Caki2 (cell line): ENCODE results near the gene POLR3H. TPM values are rescaled to one million over a fixed set of nuclear protein-coding genes. Genes with fewer than 3 reads are reported as not detected.

Experiments
- DNase-seq: peaks from one replicate; pipeline ENCODE4 v3.0.0-alpha.2; 2015; ENCODE audit warnings: low read depth
- in situ Hi-C: cut with HindIII; loops from 2 replicates; pipeline ENCODE4 v1.10.0; 2016; ENCODE audit warnings: low sequenced_read_pairs, low pct_unique_long_range_greater_than_20kb, mixed read lengths
- total RNA-seq: library from RNA; depleted of rRNA; stranded (reverse); fragments of >200 nt; shearing (Covaris generic); gene quantifications from 2 replicates; pipeline ENCODE4 v1.2.3, GENCODE V29; 2014; ENCODE audit warnings: low replicate concordance

POLR3H gene
- total RNA-seq, 1 experiment from 2014 or later: 26.0 TPM

GRCh38 chr22:41504397-41504796 is 39.9 kb downstream of the POLR3H start:
- in situ Hi-C loops: no loop called here
- no peak for DNase-seq

DNA sequence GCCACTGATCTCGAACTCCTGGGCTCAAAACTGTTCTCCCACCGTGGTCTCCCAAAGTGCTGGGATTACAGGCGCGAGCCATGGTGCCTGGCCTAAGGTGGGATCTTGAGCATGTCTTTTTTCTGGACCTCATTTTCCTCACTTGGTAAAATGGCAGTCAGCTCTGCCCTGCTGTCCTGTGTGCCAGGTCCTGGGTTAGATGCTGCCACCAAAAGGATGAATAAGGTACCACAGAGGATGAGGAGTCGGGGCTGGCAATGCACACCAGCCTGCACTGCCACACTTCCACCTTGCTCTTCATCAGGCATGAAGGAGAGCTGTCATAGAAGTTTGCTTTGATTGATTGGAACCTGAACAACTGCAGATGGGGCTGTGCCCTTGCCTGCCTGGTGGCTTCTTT is 43.1 kb downstream of the POLR3H start:
- DNase-seq: no peak
- in situ Hi-C loops: no loop called here

- no peak for DNase-seq
- in situ Hi-C loops: no loop called here
Measured at GRCh38 chr22:41500303-41500702, 44.0 kb downstream of the POLR3H start.

DNA sequence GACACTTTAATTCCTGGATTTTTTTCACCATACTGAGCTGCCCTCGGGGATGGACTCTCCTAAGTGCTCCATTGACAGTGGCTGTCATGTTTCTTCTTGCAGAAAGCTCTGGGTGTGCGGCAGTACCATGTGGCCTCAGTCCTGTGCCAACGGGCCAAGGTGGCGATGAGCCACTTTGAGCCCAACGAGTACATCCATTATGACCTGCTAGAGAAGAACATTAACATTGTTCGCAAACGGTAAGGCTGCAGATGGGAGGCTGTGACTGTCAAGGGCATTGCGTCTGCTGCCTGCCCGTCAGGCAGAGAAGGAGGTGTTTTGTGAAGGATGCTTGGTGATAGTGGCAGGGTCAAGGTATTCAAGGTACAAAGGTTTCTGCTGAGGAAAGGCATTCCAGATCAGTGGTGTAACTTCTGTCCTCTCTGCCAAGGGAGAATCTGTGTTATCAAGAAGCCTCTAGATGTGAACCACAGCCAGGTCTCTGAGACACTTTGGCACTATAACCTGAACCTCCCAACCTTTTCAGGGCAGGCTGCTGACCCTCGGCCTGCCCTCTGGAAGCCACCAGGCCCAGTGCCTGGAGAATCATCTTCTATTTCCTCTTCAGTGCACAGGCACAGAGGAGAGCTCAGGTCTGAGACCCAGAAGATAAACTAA is 44.5 kb downstream of the POLR3H start:
- in situ Hi-C loops: no loop called here
- no peak for DNase-seq

GRCh38 chr22:41498303-41498835 is 45.9 kb downstream of the POLR3H start:
- DNase-seq: no peak
- in situ Hi-C loops: no loop called here

DNA sequence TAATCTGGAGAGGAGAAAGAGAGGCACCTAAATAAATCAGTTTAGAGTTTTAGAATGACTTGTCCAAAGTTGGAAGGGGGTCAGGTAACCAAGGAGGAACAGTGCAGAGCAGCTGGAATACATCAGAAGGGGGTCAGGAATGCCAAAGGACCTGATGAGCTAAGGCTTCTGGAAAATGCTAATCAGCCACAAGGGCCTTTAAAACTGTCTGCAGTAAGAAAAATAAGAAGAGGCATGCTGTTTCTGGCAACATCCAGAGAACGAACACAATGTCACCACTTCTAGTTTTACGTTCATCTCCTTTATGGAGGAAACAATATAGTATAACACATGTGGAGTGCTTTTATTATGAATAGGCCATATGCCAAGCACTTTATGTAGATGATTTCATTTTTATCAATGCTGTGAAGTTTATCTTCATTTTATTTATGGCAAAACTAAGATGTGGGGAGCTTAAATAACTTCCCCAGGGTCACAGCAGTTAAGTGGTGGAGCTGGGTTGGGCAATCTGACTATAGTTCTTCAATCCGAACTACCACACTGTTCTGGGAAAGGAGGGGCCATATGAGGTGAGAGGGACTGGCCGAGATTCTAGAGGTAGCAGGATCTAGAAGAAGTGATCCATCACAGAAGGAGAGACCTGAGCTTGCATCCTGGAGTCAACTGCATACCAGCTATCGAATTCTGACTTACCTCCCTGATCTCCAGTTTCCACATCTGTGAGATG is 52.7 kb downstream of the POLR3H start:
- in situ Hi-C loops: no loop called here
- DNase-seq: no peak

- in situ Hi-C loops: no loop called here
- no peak for DNase-seq
Measured at GRCh38 chr22:41488596-41489385, 55.5 kb downstream of the POLR3H start.

DNA sequence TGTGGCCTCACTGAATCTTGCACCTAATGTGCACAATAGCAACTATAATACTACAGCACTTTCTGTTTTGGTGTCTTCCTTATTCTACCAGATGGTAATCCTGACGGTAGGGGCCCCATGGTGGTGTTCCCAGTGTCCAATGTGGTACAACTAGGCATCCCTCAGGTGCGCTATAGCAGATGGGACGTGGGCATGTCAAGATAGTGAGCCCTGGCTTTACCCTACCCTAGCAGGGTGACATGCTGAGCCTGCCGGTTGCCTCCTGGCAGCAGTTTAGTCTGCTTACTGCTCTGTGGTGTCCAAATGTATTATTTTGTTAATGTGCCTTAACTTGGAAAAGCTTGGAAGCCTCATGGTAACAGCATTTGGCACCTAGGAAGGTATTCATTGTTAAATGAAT is 56.2 kb downstream of the POLR3H start:
- no peak for DNase-seq
- in situ Hi-C loops: no loop called here

DNA sequence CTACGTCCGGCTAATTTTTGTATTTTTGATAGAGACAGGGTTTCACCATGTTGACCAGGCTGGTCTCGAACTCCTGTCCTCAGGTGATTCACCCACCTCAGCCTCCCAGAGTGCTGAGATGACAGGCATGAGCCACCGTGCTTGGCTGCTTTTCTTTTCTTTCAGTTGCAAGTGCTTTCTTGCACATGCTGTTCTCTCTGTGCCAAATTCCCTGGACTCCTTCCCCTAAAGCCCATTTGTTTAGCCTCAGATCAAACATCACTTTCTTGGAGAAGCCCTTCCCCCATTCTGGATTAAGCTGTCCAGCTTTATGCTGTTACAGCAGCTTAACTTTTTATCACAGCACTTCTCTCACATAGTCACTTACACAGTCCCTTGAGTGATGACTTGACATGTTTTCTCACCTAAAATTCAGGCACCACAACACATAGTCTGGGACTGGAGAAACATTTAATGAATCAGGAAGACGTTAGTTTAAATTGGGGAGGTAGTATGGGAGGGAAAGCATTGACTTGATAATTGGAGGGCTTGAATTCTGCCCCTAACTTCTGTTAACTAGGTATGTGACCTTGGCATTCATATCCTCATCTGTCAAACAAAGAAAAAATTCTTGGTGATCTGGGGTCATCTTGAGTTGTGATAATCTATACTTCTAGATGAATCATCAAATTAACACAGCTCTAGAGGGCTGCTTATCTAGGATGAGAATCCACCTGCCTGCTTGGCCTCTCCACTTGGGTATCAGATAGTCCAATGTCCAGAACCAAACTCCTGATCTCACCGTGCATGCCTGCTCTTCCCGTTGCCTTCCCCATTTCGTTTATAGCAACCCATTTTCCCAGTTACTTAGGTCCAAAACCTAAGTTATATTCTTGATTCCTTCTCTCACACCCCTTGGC is 57.0 kb downstream of the POLR3H start:
- in situ Hi-C loops: no loop called here
- DNase-seq: no peak

DNA sequence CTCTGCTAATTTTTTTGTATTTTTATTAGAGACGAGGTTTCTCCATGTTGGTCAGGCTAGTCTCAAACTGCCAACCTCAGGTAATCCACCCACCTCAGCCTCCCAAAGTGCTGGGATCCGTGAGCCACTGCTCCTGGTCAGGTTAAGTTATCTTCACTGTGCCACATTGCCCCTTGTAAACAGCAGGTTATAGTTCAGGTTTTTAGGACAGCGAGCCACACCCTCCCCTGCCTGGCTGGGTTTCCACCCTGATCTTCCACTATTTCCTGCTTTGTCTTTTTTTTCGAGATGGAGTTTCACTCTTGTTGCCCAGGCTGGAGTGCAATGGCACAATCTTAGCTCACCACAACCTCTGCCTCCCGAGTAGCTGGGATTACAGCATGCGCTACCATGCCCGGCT is 59.2 kb downstream of the POLR3H start:
- DNase-seq: no peak
- in situ Hi-C loops: no loop called here

DNA sequence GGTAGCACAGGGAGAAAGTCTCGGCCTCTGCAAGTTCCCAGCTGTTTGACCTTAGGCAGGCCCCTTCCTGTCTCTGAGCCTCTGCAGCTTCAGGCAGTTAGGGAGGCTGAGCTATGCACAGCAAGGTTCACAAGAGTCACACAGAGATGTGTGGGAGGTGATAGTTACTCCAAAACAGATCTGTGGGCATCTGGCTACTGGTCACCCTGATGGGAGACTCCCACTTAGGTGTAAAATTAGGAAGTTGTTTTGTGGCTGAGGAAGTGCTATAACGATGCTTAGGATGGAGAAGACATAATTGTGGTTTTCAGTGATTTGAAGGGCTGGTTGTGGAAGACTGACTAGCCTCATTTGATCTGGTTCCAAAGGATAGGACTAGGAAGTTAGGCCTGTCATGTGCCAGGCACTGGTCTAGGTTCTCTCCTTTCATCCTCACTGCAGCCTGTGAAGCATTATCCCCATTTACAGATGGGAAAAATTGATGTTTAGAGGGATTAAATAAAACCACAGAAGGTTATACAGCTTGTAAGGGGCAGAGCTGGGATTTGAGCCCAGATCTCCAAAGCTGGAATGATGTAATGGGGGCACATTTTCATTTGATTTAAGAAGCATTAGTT is 61.8 kb downstream of the POLR3H start:
- in situ Hi-C loops: no loop called here
- no peak for DNase-seq

GRCh38 chr22:41481925-41482318 is 62.3 kb downstream of the POLR3H start:
- no peak for DNase-seq
- in situ Hi-C loops: no loop called here

DNA sequence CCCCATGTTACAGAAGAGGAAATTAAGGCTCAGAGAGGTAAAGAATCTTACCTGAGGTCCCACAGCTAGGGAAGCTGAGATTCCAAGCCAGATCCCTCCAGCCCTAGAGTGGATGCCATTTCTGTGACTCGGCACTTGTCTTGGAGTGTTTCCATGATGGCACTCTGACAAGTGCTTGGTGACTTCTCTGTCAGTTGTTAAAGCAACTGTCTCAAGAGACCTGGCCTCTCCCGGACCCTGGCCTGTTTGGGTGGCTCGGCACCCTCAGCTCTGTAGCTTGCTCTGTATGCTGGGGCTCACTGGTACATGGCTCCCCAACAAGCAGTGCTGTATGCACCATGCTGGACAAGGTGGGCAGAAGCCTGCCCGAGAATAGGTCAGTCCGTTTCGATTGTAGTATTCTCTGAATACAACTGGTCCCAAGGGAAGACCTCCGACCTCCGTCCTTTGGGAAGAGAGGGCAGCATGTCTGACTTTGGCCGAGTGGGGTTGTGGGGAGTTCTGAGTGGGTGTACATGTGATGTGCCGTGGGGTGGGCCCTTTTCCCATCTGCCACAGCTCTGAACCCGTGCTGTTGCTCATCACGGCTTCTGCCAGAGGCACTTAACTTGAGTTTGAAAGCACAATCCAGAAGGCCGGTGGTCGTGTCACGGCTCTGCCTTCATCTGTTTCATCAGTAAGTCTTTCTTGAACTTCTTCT is 63.0 kb downstream of the POLR3H start:
- in situ Hi-C loops: no loop called here
- no peak for DNase-seq

DNA sequence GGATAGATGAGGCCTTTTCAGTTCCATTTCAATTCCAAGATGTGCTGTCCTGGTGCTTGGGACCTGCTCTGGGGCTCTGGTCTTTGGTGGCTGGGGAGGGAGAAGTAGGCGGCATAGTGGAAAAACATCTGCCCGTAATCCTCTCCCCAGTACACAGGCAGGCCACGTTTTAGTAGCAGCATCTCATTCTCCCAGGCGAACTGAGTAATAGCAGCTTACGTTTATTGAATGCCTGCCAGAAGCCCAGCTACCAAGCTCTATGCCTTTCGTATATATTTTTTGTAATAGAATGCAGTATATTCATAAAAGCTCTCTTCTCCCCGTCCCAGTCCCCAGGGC is 63.9 kb downstream of the POLR3H start:
- DNase-seq: no peak
- in situ Hi-C loops: no loop called here

DNA sequence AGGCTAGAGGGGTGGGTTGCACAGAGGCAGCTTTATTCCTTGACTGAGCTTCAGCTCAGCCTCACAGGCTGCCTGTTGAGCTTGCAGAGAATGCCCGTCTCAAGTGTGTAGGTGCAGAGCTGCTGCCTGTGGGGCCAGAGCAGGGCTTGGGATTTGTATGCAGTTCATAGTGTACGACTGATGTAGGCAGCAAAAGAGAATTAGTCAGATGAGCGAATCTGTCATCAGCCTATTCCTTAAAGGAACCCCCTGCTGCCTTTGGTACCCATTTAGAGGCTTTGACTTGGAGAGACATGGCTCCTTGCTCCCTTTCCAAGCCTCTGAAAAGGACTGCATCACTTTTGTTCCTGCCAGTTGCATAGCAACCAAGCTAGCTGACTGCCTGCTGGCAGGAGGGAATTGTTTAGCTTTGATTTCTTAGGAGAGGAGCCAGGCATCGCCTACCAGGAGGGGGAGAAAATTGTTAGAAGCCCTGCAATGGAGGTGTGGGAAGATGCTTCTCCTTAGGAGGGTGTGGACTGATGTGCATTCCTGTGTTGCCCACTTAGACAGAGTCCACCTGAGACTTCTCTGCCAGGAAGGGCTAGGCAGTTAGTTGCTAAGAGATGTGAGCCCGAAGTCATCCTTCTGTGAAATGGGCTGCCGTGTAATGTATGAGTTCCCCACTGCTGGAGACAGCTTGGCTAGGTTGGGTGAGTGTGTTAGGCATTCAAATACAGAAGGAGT is 64.4 kb downstream of the POLR3H start:
- peak; percentile 38 for DNase-seq
- in situ Hi-C loops: no loop called here

- in situ Hi-C loops: no loop called here
- DNase-seq: no peak
Measured at GRCh38 chr22:41478891-41479521, 65.3 kb downstream of the POLR3H start.
